Right atrium auricular region (tissue), 2 donors: Measurements from ENCODE around the gene NBEAL1. TPM values are rescaled to one million over a fixed set of nuclear protein-coding genes. Genes with fewer than 3 reads are reported as not detected.
"Not testable (repeated sequence)": the region's sequence is repeated elsewhere in the genome, so short reads cannot be mapped to it uniquely, and the experiment has no call there.

Source experiments
- DNase-seq: peaks from one replicate; pipeline ENCODE4 v3.0.0-alpha.2; 2019; ENCODE audit warnings: low spot score
- H3K27ac ChIP-seq, 2 donors: fragments of 200-600 bp; sonication (generic); 1 replicate in 1 of 2; 2 replicates in 1 of 2; pipeline ENCODE4 v1.5.1; 2016 to 2019
- H3K27me3 ChIP-seq, 2 donors: fragments of 200-600 bp; sonication (generic); one replicate each; pipeline versions ENCODE4 v1.5.1 to v1.6.0; 2017 to 2019
- H3K36me3 ChIP-seq: fragments of 200-600 bp; sonication (generic); one replicate; pipeline ENCODE4 v1.5.1; 2016
- H3K4me1 ChIP-seq, 2 donors: fragments of 200-600 bp; sonication (generic); one replicate each; pipeline versions ENCODE4 v1.5.1 to v1.6.0; 2017 to 2019
- H3K4me3 ChIP-seq, 2 donors: fragments of 200-600 bp; sonication (generic); 1 replicate in 1 of 2; 2 replicates in 1 of 2; pipeline ENCODE4 v1.5.1; 2017 to 2019; ENCODE audit warnings: mild to moderate bottlenecking in 1 of 2, moderate library complexity in 1 of 2
- H3K9me3 ChIP-seq, 2 donors: fragments of 200-600 bp; sonication (generic); one replicate each; pipeline ENCODE4 v1.5.1; 2019
- CTCF ChIP-seq, 2 donors: fragments of 200-600 bp; sonication (generic); IDR thresholded peaks; one replicate each; pipeline ENCODE4 v1.5.1; 2019; ENCODE audit warnings: antibody characterized with exemption in 2 of 2
- total RNA-seq, 2 donors: library from RNA; depleted of rRNA; stranded (reverse); fragments of >200 nt; gene quantifications; one replicate each; pipeline ENCODE4 v1.1.0, GENCODE V29; 2016

Gene NBEAL1
- total RNA-seq, 2 donors from 2014 or later: 11.6 to 20.1 TPM

- Histone ChIP-seq H3K27me3 (no peaks in the 10 kb centered on the region), H3K36me3 (peaks cover 64% of the 10 kb centered on the region), H3K27ac (no peak overlapping the region), H3K9me3 (peaks cover 0 to 15% of the 10 kb centered on the region in 2 donors), H3K4me1 (no peaks in the 10 kb centered on the region), H3K4me3 (no peak overlapping the region)
- no peak for TF ChIP-seq CTCF (IDR thresholded peaks at IDR 0.05)
- no peak for DNase-seq
These were observed 91.3 kb downstream of the NBEAL1 start for GRCh38 chr2:203105996-203106395.

GRCh38 chr2:203110496-203110895 is 95.8 kb downstream of the NBEAL1 start:
- not testable (repeated sequence) for H3K27me3 ChIP-seq, H3K9me3 ChIP-seq, H3K4me1 ChIP-seq, DNase-seq, H3K4me3 ChIP-seq, H3K27ac ChIP-seq
- H3K36me3 ChIP-seq: peaks cover 65% of the 10 kb centered on the region

GRCh38 chr2:203112342-203112741 is 97.7 kb downstream of the NBEAL1 start:
- no peak overlapping the region for H3K27ac ChIP-seq
- H3K27me3 ChIP-seq: no peaks in the 10 kb centered on the region
- DNase-seq: no peak
- no peak for TF ChIP-seq CTCF (IDR thresholded peaks at IDR 0.05)
- H3K4me3 ChIP-seq: no peak overlapping the region
- peaks cover 82% of the 10 kb centered on the region for H3K36me3 ChIP-seq
- no peaks in the 10 kb centered on the region for H3K9me3 ChIP-seq
- H3K4me1 ChIP-seq: no peaks in the 10 kb centered on the region

- not testable (repeated sequence) for DNase-seq, H3K9me3 ChIP-seq, H3K4me1 ChIP-seq, H3K4me3 ChIP-seq, H3K27me3 ChIP-seq, H3K27ac ChIP-seq
- H3K36me3 ChIP-seq: peaks cover 68% of the 10 kb centered on the region
These were observed 100.6 kb downstream of the NBEAL1 start for GRCh38 chr2:203115201-203115700.

GRCh38 chr2:203122317-203122986 is 107.8 kb downstream of the NBEAL1 start:
- H3K36me3 ChIP-seq: peaks cover 48% of the 10 kb centered on the region

GRCh38 chr2:203126996-203127395 is 112.3 kb downstream of the NBEAL1 start:
- TF ChIP-seq CTCF (IDR thresholded peaks at IDR 0.05): no peak
- no peaks in the 10 kb centered on the region for H3K9me3 ChIP-seq
- no peak overlapping the region for H3K4me3 ChIP-seq
- H3K27ac ChIP-seq: no peak overlapping the region
- no peaks in the 10 kb centered on the region for H3K27me3 ChIP-seq
- peaks cover 72% of the 10 kb centered on the region for H3K36me3 ChIP-seq
- DNase-seq: no peak
- no peaks in the 10 kb centered on the region for H3K4me1 ChIP-seq

More at GRCh38 chr2:203122317-203122986, 107.8 kb downstream of the NBEAL1 start:
- no peaks in the 10 kb centered on the region for H3K9me3 ChIP-seq
- H3K27ac ChIP-seq: no peak overlapping the region
- no peaks in the 10 kb centered on the region for H3K4me1 ChIP-seq
- H3K4me3 ChIP-seq: no peak overlapping the region
- no peaks in the 10 kb centered on the region for H3K27me3 ChIP-seq
- TF ChIP-seq CTCF (IDR thresholded peaks at IDR 0.05): peak in 1 of 2 donors; percentile 12
- no peak for DNase-seq

- DNase-seq: no peak
- peaks cover 22% of the 10 kb centered on the region for H3K36me3 ChIP-seq
- H3K9me3 ChIP-seq: no peaks in the 10 kb centered on the region
- no peak overlapping the region for H3K27ac ChIP-seq
- no peak for TF ChIP-seq CTCF (IDR thresholded peaks at IDR 0.05)
- H3K4me1 ChIP-seq: no peaks in the 10 kb centered on the region
- H3K27me3 ChIP-seq: no peaks in the 10 kb centered on the region
- H3K4me3 ChIP-seq: no peak overlapping the region
These were observed 120.4 kb downstream of the NBEAL1 start for GRCh38 chr2:203135105-203135504.
